ENCODE results near the gene SMC4.
"Not testable (repeated sequence)": the region's sequence is repeated elsewhere in the genome, so short reads cannot be mapped to it uniquely, and the experiment has no call there.

Gene SMC4

GRCh38 chr3:160399125-160400029, at the start of gene SMC4, which contains the start of gene IFT80:
Gene SMC4 (plus strand): TSS chr3:160399650. CDS start chr3:160400827, 1,177 bp downstream.
Gene IFT80 (minus strand): TSS chr3:160399225. CDS start chr3:160384600, 14,625 bp downstream.
- peak; percentile 93 for DNase-seq

GRCh38 chr3:160355826-160356225, 43.6 kb upstream of the SMC4 start:
- DNase-seq = no peak

- DNase-seq = not testable (repeated sequence)
Measured at GRCh38 chr3:160362896-160363295, 36.6 kb upstream of the SMC4 start.

GRCh38 chr3:160365869-160366522, 33.5 kb upstream of the SMC4 start:
- DNase-seq = no peak

GRCh38 chr3:160368804-160369203, 30.6 kb upstream of the SMC4 start:
- no peak for DNase-seq

- DNase-seq = no peak
Measured at GRCh38 chr3:160369784-160370183, 29.7 kb upstream of the SMC4 start.

- no peak for DNase-seq
Measured at GRCh38 chr3:160370987-160371857, 28.2 kb upstream of the SMC4 start.

GRCh38 chr3:160372780-160373179, 26.7 kb upstream of the SMC4 start:
- no peak for DNase-seq

GRCh38 chr3:160373655-160374054, 25.8 kb upstream of the SMC4 start:
- DNase-seq = no peak

GRCh38 chr3:160374472-160374871, 25.0 kb upstream of the SMC4 start:
- no peak for DNase-seq

GRCh38 chr3:160374925-160375324, 24.5 kb upstream of the SMC4 start:
- no peak for DNase-seq

- no peak for DNase-seq
Measured at GRCh38 chr3:160376681-160377080, 22.8 kb upstream of the SMC4 start.

- DNase-seq = no peak
Measured at GRCh38 chr3:160378331-160379109, 20.9 kb upstream of the SMC4 start.

GRCh38 chr3:160379628-160380214, 19.7 kb upstream of the SMC4 start:
- no peak for DNase-seq

GRCh38 chr3:160381470-160381869, 18.0 kb upstream of the SMC4 start:
- no peak for DNase-seq

- DNase-seq = no peak
Measured at GRCh38 chr3:160384639-160385318, 14.7 kb upstream of the SMC4 start.

GRCh38 chr3:160390565-160391138, 8.8 kb upstream of the SMC4 start:
- no peak for DNase-seq

- no peak for DNase-seq
Measured at GRCh38 chr3:160392798-160393197, 6.7 kb upstream of the SMC4 start.

- no peak for DNase-seq
Measured at GRCh38 chr3:160393346-160394008, 6.0 kb upstream of the SMC4 start.

GRCh38 chr3:160394009-160394392, 5.4 kb upstream of the SMC4 start:
- no peak for DNase-seq

All from NK-92 treated with Interleukin-12 subunit alpha and Interleukin-12 subunit beta, amount 100 ng/mL, for 24 hours (cell line).